RPMI8226 (cell line): Measurements from ENCODE around the gene RNF133.
A peak's percentile ranks its signal among the peaks of the same experiment; 100 is the strongest.

Source experiments
- DNase-seq: peaks from one replicate; pipeline ENCODE4 v3.0.0-alpha.2; 2015

Gene RNF133, protein sequence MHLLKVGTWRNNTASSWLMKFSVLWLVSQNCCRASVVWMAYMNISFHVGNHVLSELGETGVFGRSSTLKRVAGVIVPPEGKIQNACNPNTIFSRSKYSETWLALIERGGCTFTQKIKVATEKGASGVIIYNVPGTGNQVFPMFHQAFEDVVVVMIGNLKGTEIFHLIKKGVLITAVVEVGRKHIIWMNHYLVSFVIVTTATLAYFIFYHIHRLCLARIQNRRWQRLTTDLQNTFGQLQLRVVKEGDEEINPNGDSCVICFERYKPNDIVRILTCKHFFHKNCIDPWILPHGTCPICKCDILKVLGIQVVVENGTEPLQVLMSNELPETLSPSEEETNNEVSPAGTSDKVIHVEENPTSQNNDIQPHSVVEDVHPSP

DNA sequence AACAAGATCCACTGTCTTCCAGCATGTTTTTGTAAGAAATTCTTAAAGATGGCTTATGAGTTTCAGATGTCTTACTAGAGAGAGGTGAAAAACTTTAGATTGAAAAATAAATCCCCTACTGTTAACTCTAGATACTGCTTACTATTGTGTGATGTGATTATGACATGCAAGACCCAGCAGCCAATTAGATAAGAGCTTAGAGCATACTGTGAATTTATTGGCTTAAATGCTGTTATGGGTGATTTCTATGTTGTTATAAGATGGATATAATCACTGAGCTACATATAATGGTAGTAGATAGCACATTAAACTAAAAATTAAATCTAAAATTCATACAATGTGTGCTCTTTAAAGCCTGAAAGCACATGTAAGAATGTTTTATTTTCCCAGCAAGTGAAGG is at the start of gene RNF133:
RNF133 (minus strand) TSS at position 101 of the 400 bp plus-strand sequence. CDS start 199 bp downstream, outside the sequence.
- DNase-seq: no peak

DNA sequence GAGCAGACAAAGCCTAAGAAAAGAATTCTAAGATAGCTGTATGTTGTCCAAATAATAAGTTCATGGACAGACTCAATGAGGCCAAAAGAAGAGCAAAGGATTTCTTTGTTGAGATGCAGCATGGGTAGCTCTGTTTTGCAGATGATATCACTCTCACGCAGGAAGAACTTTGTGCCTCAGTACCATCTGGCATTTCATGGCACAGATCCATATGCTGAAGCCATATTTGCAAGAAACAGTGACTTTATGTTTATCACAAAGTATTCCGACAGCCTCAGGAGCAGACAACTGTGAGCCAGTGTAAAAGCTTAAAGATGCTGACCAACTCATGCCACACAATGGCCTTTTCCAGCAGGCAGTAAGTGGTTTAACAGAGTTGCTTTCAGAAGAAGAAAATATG is 49.3 kb upstream of the RNF133 start:
- DNase-seq: no peak

DNA sequence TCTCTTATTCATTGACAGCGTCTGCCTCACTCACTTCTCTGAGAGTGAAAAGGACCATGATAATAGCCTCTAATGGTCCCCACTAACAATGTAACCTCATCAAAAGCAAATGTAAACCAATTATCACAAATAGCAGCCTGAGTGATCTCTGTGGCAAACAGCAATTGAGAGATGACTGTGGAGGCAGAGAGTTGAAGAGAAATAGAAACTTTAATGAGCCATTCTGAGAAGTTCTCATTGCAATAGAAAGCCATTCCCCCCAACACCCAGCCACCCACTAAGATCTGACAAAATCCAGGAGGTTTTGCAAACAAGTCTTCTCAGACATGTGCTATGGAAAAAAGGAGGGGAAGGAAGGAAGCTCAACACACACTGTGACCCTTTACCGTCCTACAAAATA is 48.0 kb upstream of the RNF133 start:
- no peak for DNase-seq

DNA sequence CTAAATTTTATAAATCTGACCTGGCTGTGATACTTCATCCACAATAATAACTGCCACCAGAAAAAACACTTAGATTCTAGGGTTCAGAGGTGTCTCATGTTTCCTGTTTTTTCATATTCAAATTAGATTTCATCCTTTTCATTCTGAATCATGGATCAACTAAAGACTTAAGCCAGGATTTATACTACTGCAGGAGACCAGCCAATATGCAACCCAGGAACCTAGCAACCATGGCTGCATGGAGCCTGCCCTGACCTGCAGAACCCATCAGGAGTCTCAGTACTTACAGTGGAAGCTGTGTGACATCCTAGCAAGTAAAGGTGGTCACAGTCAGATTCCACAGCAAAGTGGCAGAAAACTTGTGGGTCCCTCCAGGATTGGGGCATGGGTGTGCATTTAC is 44.3 kb upstream of the RNF133 start:
- DNase-seq: no peak

DNA sequence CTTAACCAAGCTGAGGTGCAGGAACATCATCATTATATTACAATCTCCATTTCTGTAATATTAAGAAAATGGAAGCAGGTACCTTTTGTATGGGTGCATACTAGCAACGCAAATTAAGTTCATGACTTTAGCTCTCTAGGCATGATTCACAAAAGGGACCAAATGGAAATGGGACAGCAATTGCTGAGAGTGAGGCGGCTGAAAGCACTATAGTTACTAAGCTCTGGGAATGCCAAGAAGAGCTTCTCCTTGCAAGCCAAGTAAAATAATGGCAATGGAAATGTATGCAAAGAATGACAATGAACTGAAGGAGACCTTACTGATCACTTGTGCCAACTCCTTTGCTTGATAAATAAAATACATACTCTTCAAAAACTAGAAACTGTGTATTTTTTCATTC is 40.0 kb upstream of the RNF133 start:
- no peak for DNase-seq

DNA sequence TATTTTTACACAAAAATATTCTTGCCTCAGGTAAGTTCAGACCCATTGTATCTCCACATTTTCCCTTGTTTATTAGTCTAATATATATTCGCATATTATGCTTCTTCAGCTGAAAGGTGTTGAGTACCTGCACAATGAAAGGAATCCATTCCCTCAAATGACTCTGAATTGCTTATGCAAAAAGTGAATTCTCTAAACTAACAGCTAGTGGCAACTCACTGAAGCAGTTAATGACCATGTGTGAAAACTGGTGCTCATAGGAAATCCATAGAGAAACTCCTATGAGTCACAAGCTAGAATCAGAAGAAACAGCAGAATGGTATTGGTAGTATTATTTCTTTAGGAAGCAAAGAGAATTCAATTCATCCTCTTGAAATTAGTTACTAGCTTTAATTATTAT is 37.3 kb upstream of the RNF133 start:
- no peak for DNase-seq

DNA sequence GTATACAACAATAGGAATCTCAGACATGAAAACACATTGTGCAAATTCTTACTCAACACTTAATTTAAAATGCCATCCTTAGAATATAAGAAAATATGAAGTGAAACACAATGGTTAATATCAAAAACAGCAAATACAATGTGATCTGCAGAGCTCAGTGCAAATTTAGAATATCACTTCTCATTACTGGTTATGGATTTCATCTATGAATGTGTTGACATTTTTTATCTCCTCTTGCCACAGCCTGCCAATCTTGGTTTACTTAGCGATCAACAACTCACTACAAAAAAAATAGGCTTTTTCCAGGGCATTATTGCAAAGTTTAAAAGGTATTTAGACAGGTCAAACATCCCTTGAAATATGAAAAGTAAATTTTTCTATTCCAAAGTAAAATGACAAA is 28.8 kb upstream of the RNF133 start:
- DNase-seq: no peak

DNA sequence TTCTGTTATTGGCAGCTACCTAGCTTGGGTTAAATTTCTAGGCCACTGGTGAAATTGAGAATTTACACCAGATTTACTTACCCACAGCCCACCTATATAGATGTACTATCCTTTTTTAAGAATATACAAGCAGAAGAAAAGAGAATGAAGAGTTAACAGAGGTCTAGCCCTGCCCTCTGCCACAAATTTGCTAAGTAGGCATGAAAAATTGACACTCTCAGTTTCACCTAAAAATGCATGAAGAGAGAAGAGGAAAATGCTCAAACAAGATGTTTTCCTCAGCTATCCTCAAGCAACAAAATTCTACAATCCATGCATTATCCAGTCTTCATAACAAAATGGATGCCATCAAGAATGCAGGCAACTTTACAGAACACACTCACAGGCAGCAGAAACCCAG is 28.4 kb upstream of the RNF133 start:
- DNase-seq: peak; percentile 46

DNA sequence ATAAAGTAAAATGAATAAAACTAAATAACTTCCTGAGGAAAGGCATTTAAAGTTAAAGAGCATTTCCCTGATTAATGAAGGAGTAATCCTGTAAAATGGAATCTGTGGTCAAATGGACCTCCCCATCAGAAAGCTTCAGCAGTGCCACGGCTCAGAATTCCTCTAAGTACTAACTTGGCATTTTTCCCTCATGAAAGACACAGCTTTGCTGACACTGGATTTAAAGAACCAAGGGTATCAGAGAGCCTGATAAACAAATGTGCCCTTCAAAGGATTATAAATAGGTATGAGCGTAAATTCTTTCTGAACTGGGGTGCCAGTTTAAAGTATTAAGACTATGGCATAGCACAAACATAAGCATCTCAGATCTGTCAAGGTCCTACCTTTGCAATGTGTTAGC is 28.0 kb upstream of the RNF133 start:
- DNase-seq: peak; percentile 44

DNA sequence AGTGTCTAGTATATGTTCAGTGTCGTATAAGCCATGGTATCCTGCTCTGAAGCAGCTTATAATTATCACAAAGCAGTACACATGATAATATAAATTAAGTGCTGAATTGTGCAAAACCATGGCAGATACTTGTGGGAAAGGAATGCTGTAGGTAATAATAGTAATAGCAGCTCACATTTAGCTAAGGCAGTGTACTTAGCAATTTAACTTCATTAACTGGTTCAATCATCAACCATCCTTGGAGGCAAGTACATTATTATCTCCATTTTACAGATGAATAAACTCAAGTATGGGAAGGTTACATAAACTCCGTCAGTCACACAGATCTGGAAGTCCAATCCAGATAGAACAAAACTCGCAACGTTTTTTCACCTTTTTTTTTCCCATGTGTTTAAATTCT is 25.4 kb upstream of the RNF133 start:
- DNase-seq: no peak

DNA sequence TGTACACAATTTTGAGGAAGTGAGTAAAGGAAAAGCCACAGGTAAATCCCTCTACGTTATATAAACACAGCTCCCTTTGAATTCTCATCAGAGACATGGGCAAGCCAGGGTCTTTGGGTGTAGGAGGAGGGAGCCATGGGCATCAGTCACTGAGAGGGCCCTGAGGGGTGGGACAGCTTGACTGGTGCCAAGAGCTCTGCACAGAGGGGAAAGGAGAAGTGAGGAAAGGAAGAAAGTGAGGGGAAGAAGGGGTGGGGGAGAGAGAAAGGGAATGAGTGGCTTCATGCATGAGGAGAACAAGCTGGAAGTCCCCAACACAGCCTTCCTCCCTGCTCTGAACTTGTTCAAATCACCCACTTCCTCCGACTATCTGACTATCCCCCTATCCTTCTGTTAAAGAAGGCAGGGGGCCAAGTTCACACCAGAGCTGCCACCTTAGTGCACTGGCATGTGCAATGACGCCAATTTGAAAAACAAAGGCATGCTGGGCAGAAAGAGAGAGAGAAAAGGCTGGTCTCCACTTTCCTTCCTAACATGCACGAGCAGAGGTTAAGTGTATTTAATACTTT is 20.2 kb upstream of the RNF133 start:
- no peak for DNase-seq

DNA sequence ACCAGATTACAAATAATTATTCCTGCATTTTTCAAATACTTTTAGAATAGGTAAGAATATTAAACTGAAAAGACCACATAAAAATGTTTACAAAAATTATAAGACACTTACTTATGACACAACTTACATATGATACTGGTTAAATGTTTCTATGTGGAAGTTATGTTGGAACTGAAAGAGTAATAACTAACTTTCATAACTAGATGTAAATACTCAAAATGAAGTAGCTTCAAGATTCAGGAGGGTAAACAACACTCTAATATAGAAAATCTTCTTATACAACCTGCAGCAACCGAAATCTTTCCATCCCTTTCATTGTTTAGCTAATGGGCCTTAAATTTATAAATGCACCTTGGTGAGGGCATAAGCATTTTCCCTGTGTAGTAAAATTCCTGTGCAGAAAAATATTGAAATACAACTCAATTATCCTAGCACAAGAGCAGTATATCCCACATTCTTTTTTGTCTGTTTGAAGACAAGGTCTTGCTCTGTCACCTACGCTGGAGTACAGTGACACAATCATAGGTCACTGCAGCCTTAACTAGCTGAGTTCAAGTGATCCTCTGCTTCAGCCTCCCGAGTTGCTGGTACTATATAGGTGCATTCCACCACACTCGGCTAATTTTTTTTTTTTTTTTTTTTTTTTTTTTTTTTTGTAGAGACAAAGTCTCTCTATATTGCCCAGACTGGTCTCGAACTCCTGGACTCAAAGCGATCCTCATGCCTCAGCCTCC is 18.6 kb upstream of the RNF133 start:
- no peak for DNase-seq

DNA sequence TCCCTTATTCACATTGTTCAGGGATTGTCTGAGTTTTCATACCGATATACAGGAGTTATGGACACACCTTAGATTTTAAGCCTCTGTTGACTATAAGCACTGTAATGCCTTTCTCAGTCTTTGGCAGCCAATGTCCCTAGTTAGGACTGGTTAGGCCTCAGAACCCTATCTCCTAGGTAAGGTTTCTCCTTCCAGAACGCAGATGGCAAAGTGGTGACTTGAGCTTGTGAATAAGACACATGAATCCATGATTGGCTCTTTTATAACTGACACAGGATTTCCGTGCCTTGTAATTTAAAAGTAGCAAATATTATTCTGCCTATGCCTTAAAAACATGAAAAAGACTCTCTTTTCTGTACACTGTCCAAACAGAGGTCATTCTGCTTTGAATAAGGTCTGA is 16.3 kb upstream of the RNF133 start:
- no peak for DNase-seq

DNA sequence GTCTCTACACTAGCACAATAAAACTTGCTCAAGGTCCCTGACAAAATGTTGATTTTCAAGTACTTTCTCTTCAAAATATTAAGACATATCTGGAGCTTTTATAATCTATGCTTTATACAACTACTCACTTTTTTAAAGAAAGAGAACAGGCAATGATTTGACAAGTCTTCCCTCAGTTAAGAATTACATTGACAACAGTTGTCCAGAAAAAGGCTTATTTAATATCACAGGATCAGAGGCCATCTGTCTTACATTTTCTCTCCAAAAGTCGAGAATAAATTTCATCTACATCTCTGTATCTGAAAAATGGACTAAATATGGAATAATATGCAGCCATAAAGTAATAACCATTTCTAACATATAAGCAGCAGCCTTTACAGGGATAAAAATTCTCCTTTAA is 12.0 kb upstream of the RNF133 start:
- no peak for DNase-seq

DNA sequence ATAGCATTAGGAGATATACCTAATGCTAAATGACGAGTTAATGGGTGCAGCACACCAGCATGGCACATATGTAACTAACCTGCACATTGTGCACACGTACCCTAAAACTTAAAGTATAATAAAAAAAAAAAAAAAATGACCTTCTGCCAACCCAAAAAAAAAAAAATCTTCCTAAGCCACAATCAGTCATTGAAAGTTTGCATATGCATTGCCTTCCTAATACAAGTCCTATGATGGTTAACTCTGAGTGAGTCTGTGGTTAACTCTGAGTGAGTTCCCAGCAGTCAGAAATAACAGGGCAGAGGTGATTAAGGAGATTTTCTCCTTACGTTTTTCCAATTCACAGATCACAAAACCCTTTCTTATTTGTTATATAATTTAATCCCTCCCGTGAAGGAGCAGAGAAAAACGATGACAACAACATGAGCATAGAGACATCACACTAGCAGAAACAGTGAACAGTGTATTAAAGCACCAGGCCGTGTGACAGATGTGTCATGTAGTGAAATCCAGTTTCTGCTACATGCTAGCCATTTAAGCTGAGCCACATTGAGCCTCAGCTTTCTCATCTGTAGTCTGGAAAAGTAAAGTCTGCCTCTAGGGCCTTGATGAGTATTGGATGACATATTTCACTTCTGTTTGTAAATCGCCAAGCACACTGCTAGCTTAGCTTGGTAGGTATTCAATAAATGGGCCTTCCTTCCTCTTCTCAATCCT is 11.2 kb upstream of the RNF133 start:
- DNase-seq: no peak

DNA sequence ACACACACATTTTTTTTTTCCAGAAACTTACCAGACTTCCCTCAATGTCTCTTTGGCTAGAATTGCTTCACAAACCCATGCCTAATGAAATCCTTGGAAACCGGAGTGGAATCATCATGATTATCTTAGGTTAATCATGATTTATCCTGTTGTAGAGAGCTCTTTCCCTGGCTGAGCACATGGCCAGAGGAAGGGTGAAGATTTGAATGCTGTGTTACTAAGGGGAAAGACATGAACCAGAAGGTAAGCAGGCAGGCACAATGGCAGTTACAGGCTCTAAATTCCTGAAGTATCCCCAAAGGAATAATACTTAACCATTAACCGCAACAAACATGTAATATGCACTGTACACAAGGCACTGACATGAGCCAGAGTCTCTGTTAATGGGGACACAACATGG is 7.9 kb upstream of the RNF133 start:
- no peak for DNase-seq

DNA sequence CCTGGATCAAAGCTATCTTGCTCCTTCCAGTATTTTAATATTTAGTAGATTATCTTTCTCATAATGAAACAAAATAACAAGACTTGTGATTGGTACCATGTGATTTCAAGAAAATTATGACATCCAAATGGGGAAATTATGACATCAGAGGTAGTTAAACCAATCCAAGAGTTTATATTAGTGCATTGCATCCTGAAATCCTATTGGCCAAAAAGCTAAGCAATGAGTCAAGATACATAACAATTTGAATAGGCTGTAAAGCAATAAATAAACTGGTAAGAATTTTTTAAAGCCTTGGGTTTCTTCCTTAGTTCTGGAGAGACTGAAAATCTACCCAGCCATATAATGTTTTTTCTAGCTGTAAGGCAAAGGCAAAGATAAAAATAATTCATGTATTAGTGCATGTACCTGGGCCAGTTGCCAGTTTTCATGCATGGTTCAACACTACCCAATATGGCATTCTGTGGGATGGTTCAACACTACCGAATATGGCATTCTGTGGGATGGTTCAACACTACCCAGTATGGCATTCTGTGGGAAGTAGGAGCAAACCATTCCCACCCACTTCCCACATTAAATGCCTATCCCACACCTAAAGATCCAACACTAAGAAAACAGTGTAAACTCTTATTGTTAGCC is 4.1 kb upstream of the RNF133 start, which contains the start of gene RNF148:
RNF148 (minus strand) TSS at position 51 of the 639 bp plus-strand sequence. CDS start 172 bp downstream, outside the sequence.
- DNase-seq: no peak

DNA sequence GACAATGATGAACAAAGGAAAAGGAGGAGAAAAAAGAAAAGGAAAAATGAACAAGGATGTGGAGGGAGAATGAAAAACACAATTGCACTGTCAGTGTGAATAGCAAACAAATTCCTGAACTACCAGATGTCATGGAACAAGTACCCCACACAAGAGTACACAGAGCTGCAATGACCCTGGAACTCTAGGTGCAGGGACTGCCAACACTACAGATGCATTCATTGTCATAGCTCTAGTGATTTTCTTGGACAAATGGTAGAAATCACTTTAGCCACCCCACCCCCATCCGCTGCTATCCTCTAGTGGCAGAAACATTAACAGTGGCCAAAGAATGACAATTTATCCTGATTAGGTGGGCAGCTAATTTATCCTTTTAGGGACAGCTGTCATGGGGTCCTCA is 3.1 kb downstream of the RNF133 start:
- DNase-seq: no peak

DNA sequence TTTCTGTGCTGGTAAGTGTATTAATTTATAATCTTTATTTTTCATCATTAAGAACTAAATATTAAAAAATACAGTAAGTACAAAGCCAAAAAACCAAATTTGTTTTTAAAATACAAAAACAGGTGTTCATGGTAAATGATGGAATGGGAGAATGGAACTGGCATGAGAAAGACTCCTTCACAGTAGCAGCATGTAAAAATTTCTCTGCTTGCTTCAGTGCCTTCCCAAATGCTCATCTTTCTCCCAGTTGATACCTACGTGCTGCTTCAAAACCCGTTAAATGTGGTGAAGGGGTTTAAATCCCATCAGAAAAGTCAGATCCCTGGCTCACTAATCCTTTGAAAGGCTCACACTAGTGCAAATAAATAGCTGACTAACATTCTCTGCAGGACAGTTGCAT is 4.2 kb downstream of the RNF133 start:
- no peak for DNase-seq

DNA sequence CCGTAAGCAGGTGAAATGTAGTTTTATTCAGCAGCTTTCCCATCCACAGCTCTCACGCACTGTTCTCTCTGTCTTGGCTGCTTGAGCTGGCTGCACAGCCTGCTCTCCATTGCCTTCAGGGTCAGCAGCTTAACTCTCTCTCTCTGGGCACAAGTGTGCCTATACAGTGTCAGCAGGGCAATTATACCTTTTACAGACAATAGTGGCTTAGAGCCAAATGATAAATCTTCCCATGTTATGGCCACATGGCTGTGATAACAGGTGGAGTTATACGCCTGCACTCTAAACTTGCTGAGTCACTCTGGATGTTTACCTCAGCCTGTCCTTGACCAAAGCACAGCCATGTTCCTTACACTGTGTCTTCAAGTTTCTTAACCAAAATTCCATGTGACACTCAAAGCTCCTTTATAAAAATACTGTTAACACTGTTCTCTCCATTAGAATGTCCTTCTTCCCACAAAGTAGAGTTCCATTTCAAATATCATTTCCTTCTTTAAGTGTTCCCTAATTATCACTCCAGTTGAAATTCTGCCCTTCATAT is 6.1 kb downstream of the RNF133 start:
- DNase-seq: no peak

DNA sequence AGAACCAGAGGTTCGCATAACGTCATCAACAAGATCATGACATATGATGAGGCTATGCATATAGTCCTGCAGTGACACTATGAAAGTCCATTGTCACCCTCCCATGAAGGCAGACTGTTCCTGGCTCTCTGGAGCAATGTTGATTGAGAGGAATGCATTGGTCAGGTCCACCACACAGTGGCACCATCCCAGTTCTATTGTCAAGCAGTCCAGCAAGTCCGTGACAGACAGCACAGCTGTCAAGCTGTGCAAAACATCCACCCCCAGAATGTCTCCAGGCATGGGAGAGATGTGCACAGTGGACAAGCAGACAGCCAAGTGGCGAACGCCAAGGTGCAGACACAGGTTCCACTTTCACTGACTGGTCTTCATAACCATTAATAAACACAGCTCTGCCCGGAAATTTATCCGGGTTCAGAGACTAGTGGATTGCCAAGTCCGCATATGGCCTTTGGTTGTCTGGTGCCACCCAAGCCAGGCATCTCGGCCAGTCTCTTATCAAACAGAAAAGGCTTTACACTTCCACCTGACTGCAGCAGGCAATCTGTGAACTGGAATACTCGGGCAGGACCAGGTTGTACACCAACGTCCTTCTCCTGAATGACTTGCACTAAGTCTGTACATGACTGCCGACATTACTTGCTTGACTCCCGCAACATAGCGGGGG is 7.2 kb downstream of the RNF133 start:
- no peak for DNase-seq
